Measurements from ENCODE around the gene SLC39A11. TPM values are rescaled to one million over a fixed set of nuclear protein-coding genes. Genes with fewer than 3 reads are reported as not detected.

The SLC39A11 gene
- total and polyA plus RNA-seq, 4 donors, result 4.6 to 23.3 (median 11.4) TPM

GRCh38 chr17:72702998-72703397, 389.5 kb downstream of the SLC39A11 start:
- Histone ChIP-seq H3K9me3 (ENCODE audit: control insufficient read depth, insufficient read depth, low read length) (no peaks in the 10 kb centered on the region), H3K27ac (ENCODE audit: low read depth, low read length) (no peak overlapping the region), H3K27me3 (ENCODE audit: control insufficient read depth, insufficient read depth, low read length) (no peaks in the 10 kb centered on the region), H3K4me1 (ENCODE audit: control insufficient read depth, insufficient read depth, low read length) (peaks cover 26% of the 10 kb centered on the region), H3K4me3 (ENCODE audit: low read depth, low read length) (no peak overlapping the region), H3K36me3 (ENCODE audit: control insufficient read depth, insufficient read depth, low read length) (no peaks in the 10 kb centered on the region)
- no CpG with 5 or more reads among the region's 4 CpGs for WGBS (ENCODE audit: insufficient coverage)
- no peak for DNase-seq (ENCODE audit: low read depth in 4 of 6, low spot score in 6 of 6)

- Histone ChIP-seq H3K9me3 (ENCODE audit: control insufficient read depth, insufficient read depth, low read length) (no peaks in the 10 kb centered on the region), H3K36me3 (ENCODE audit: control insufficient read depth, insufficient read depth, low read length) (no peaks in the 10 kb centered on the region), H3K4me3 (ENCODE audit: low read depth, low read length) (no peak overlapping the region), H3K27me3 (ENCODE audit: control insufficient read depth, insufficient read depth, low read length) (no peaks in the 10 kb centered on the region), H3K4me1 (ENCODE audit: control insufficient read depth, insufficient read depth, low read length) (peaks cover 33% of the 10 kb centered on the region), H3K27ac (ENCODE audit: low read depth, low read length) (no peak overlapping the region)
- 100% methylated on average over 1 of the region's 6 CpGs for WGBS (ENCODE audit: insufficient coverage)
- DNase-seq (ENCODE audit: low read depth in 4 of 6, low spot score in 6 of 6), result no peak
Measured at GRCh38 chr17:72702136-72702735, 390.3 kb downstream of the SLC39A11 start.

- peaks cover 26% of the 10 kb centered on the region for H3K4me1 ChIP-seq (ENCODE audit: control insufficient read depth, insufficient read depth, low read length)
- DNase-seq (ENCODE audit: low read depth in 4 of 6, low spot score in 6 of 6), result no peak
- no peaks in the 10 kb centered on the region for H3K27me3 ChIP-seq (ENCODE audit: control insufficient read depth, insufficient read depth, low read length)
- no peaks in the 10 kb centered on the region for H3K9me3 ChIP-seq (ENCODE audit: control insufficient read depth, insufficient read depth, low read length)
- H3K4me3 ChIP-seq (ENCODE audit: low read depth, low read length), result no peak overlapping the region
- WGBS (ENCODE audit: insufficient coverage), result 100% methylated on average over 2 of the region's 3 CpGs
- no peak overlapping the region for H3K27ac ChIP-seq (ENCODE audit: low read depth, low read length)
- H3K36me3 ChIP-seq (ENCODE audit: control insufficient read depth, insufficient read depth, low read length), result no peaks in the 10 kb centered on the region
Measured at GRCh38 chr17:72700226-72700625, 392.3 kb downstream of the SLC39A11 start.

DNA sequence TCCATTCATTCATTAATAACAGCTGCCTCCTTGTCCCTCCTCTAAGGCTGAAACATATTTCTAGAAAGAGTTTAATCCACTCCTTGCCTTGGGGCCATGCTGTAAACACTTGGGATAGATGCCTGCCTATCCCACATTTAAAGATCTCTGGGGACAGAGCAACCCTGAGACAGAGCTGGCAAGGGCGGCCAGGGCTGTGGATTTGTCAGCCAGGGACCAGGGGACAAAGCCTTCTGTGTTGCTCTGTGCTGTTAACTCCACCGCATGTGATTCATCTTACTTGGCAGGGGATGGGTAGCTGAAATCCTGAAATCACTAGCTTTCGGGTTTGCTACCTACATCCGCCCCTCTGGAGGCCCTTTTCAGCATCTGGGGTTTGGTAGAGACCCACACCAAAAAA, 392.9 kb downstream of the SLC39A11 start:
- WGBS (ENCODE audit: insufficient coverage), result 27% methylated on average over 2 of the region's 4 CpGs
- Histone ChIP-seq H3K4me1 (ENCODE audit: control insufficient read depth, insufficient read depth, low read length) (peaks cover 26% of the 10 kb centered on the region), H3K9me3 (ENCODE audit: control insufficient read depth, insufficient read depth, low read length) (no peaks in the 10 kb centered on the region), H3K36me3 (ENCODE audit: control insufficient read depth, insufficient read depth, low read length) (no peaks in the 10 kb centered on the region), H3K27me3 (ENCODE audit: control insufficient read depth, insufficient read depth, low read length) (no peaks in the 10 kb centered on the region), H3K27ac (ENCODE audit: low read depth, low read length) (peak overlapping the region; percentile 22), H3K4me3 (ENCODE audit: low read depth, low read length) (no peak overlapping the region)
- DNase-seq (ENCODE audit: low read depth in 4 of 6, low spot score in 6 of 6), result peak in 2 of 6 donors; percentile 64 to 70

DNA sequence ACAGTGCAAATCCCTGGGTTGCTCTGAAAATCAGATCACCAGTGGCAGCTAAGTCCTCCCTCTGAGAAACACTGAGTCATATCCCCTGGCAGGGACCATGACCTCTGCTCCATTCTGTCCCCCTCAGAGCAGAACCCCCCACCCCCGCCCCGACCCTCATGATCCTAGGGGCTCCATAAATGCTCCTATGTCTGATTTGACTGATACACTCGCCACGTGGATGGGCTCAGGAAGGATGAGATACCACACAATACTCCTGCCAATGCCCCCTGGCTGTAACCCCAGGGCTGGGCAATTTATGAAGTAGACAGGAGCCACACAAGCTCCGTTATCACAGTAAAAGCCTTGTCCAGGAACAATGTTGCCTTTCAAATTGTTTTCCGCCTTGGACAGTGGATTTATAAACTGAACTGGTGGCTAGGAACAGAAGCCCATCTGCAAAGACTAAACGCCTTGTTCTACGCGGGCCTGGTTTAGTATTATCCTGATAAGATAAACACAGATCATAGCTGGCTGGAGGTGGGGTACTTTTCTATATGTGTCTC, 394.8 kb downstream of the SLC39A11 start:
- Histone ChIP-seq H3K36me3 (ENCODE audit: control insufficient read depth, insufficient read depth, low read length) (no peaks in the 10 kb centered on the region), H3K4me1 (ENCODE audit: control insufficient read depth, insufficient read depth, low read length) (peaks cover 26% of the 10 kb centered on the region), H3K4me3 (ENCODE audit: low read depth, low read length) (no peak overlapping the region), H3K9me3 (ENCODE audit: control insufficient read depth, insufficient read depth, low read length) (no peaks in the 10 kb centered on the region), H3K27me3 (ENCODE audit: control insufficient read depth, insufficient read depth, low read length) (no peaks in the 10 kb centered on the region), H3K27ac (ENCODE audit: low read depth, low read length) (no peak overlapping the region)
- DNase-seq (ENCODE audit: low read depth in 4 of 6, low spot score in 6 of 6), result peak in 2 of 6 donors; percentile 51 to 61
- 60% methylated on average over 1 of the region's 9 CpGs for WGBS (ENCODE audit: insufficient coverage)

GRCh38 chr17:72696721-72697120, 395.8 kb downstream of the SLC39A11 start:
- Histone ChIP-seq H3K9me3 (ENCODE audit: control insufficient read depth, insufficient read depth, low read length) (no peaks in the 10 kb centered on the region), H3K36me3 (ENCODE audit: control insufficient read depth, insufficient read depth, low read length) (no peaks in the 10 kb centered on the region), H3K27ac (ENCODE audit: low read depth, low read length) (no peak overlapping the region), H3K27me3 (ENCODE audit: control insufficient read depth, insufficient read depth, low read length) (no peaks in the 10 kb centered on the region), H3K4me1 (ENCODE audit: control insufficient read depth, insufficient read depth, low read length) (peaks cover 26% of the 10 kb centered on the region), H3K4me3 (ENCODE audit: low read depth, low read length) (no peak overlapping the region)
- no peak for DNase-seq (ENCODE audit: low read depth in 4 of 6, low spot score in 6 of 6)
- WGBS (ENCODE audit: insufficient coverage), result 93% methylated on average over 8 of the region's 8 CpGs

- H3K9me3 ChIP-seq (ENCODE audit: control insufficient read depth, insufficient read depth, low read length), result no peaks in the 10 kb centered on the region
- H3K36me3 ChIP-seq (ENCODE audit: control insufficient read depth, insufficient read depth, low read length), result no peaks in the 10 kb centered on the region
- 93% methylated on average over 8 of the region's 9 CpGs for WGBS (ENCODE audit: insufficient coverage)
- H3K27me3 ChIP-seq (ENCODE audit: control insufficient read depth, insufficient read depth, low read length), result no peaks in the 10 kb centered on the region
- H3K4me3 ChIP-seq (ENCODE audit: low read depth, low read length), result no peak overlapping the region
- no peak for DNase-seq (ENCODE audit: low read depth in 4 of 6, low spot score in 6 of 6)
- no peak overlapping the region for H3K27ac ChIP-seq (ENCODE audit: low read depth, low read length)
- peaks cover 26% of the 10 kb centered on the region for H3K4me1 ChIP-seq (ENCODE audit: control insufficient read depth, insufficient read depth, low read length)
Measured at GRCh38 chr17:72696156-72696555, 396.3 kb downstream of the SLC39A11 start.

- DNase-seq (ENCODE audit: low read depth in 4 of 6, low spot score in 6 of 6), result no peak
- no peak overlapping the region for H3K4me3 ChIP-seq (ENCODE audit: low read depth, low read length)
- no peak overlapping the region for H3K27ac ChIP-seq (ENCODE audit: low read depth, low read length)
- peaks cover 12% of the 10 kb centered on the region for H3K4me1 ChIP-seq (ENCODE audit: control insufficient read depth, insufficient read depth, low read length)
- WGBS (ENCODE audit: insufficient coverage), result 92% methylated on average over 3 of the region's 4 CpGs
- H3K27me3 ChIP-seq (ENCODE audit: control insufficient read depth, insufficient read depth, low read length), result no peaks in the 10 kb centered on the region
- no peaks in the 10 kb centered on the region for H3K9me3 ChIP-seq (ENCODE audit: control insufficient read depth, insufficient read depth, low read length)
- H3K36me3 ChIP-seq (ENCODE audit: control insufficient read depth, insufficient read depth, low read length), result no peaks in the 10 kb centered on the region
Measured at GRCh38 chr17:72693956-72694355, 398.5 kb downstream of the SLC39A11 start.

DNA sequence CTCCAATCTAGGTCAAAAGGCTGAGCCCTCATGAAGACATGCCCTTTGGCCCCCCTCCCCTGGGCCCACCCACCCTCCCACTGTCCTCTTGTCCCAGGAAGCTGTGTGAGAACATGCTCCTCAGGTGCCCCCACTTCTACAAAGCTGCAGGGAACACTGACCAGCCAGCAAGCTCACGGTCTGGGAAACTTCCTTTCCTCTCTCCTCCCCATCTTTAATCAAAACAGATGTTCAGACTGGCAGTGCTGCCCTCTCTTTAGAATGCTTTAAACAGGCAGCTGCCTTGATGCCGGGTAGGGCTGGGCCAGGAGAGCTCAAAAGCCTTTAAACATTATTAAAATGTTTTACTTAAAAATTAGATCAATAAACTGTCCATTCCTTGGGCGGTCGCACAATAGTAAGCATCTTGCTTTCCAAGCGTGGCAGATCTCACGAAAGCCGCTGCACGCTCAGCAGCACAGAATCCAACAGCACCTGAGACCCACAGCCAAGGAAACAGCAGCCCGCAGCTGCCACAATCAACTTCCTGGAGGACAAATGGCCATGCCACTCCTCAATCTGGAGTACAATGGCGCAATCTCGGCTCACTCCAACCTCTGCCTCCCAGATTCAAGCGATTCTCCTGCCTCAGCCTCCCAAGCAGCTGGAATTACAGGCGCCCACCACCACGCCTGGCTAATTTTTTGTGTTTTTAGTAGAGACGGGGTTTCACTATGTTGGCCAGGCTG, 399.2 kb downstream of the SLC39A11 start:
- H3K27ac ChIP-seq (ENCODE audit: low read depth, low read length), result no peak overlapping the region
- H3K27me3 ChIP-seq (ENCODE audit: control insufficient read depth, insufficient read depth, low read length), result no peaks in the 10 kb centered on the region
- H3K4me1 ChIP-seq (ENCODE audit: control insufficient read depth, insufficient read depth, low read length), result peaks cover 13% of the 10 kb centered on the region
- 77% methylated on average over 10 of the region's 15 CpGs for WGBS (ENCODE audit: insufficient coverage)
- no peak for DNase-seq (ENCODE audit: low read depth in 4 of 6, low spot score in 6 of 6)
- no peaks in the 10 kb centered on the region for H3K36me3 ChIP-seq (ENCODE audit: control insufficient read depth, insufficient read depth, low read length)
- H3K9me3 ChIP-seq (ENCODE audit: control insufficient read depth, insufficient read depth, low read length), result no peaks in the 10 kb centered on the region
- H3K4me3 ChIP-seq (ENCODE audit: low read depth, low read length), result no peak overlapping the region

- H3K36me3 ChIP-seq (ENCODE audit: control insufficient read depth, insufficient read depth, low read length), result no peaks in the 10 kb centered on the region
- no peaks in the 10 kb centered on the region for H3K27me3 ChIP-seq (ENCODE audit: control insufficient read depth, insufficient read depth, low read length)
- no peak for DNase-seq (ENCODE audit: low read depth in 4 of 6, low spot score in 6 of 6)
- H3K27ac ChIP-seq (ENCODE audit: low read depth, low read length), result no peak overlapping the region
- no peaks in the 10 kb centered on the region for H3K9me3 ChIP-seq (ENCODE audit: control insufficient read depth, insufficient read depth, low read length)
- H3K4me1 ChIP-seq (ENCODE audit: control insufficient read depth, insufficient read depth, low read length), result peaks cover 18% of the 10 kb centered on the region
- no peak overlapping the region for H3K4me3 ChIP-seq (ENCODE audit: low read depth, low read length)
- WGBS (ENCODE audit: insufficient coverage), result 89% methylated on average over 1 of the region's 2 CpGs
Measured at GRCh38 chr17:72692676-72693075, 399.8 kb downstream of the SLC39A11 start.
